Heart right ventricle (tissue), 16 donors: ENCODE measurements around the gene DLGAP1. TPM values are rescaled to one million over a fixed set of nuclear protein-coding genes. Genes with fewer than 3 reads are reported as not detected.
"Not testable (repeated sequence)": the region's sequence is repeated elsewhere in the genome, so short reads cannot be mapped to it uniquely, and the experiment has no call there.

ENCODE experiments used
- ATAC-seq, 8 donors: fragments of 200-7000 bp; cut with Tn5 transposase; one replicate each; pipeline ENCODE4 v1.9.1; 2020; ENCODE audit warnings: mild to moderate bottlenecking in 8 of 8, moderate library complexity in 8 of 8, moderate number of reproducible peaks in 1 of 8
- DNase-seq, 2 donors: peaks; one replicate each; pipeline ENCODE4 v3.0.0-alpha.2; 2020
- H3K27ac ChIP-seq, 10 donors: fragments of 200-600 bp; sonication (generic) in 2 of 10; one replicate each; pipeline versions ENCODE4 v1.5.0 to v1.8.0; 2020 to 2022; ENCODE audit warnings: mild to moderate bottlenecking in 3 of 10
- H3K27me3 ChIP-seq, 7 donors: fragments of 200-600 bp; one replicate each; pipeline ENCODE4 v1.8.0; 2021 to 2022; ENCODE audit warnings: mild to moderate bottlenecking in 2 of 7
- H3K36me3 ChIP-seq, 9 donors: fragments of 200-600 bp; sonication (generic) in 1 of 9; one replicate each; pipeline versions ENCODE4 v1.5.0 to v1.8.0; 2020 to 2022; ENCODE audit warnings: mild to moderate bottlenecking in 2 of 9
- H3K4me1 ChIP-seq, 9 donors: fragments of 200-600 bp; sonication (generic) in 1 of 9; one replicate each; pipeline versions ENCODE4 v1.5.0 to v1.8.0; 2020 to 2022; ENCODE audit warnings: mild to moderate bottlenecking in 4 of 9
- H3K4me3 ChIP-seq, 10 donors: fragments of 200-600 bp; sonication (generic) in 2 of 10; one replicate each; pipeline versions ENCODE4 v1.5.0 to v1.8.0; 2020 to 2022; ENCODE audit warnings: mild to moderate bottlenecking in 7 of 10, moderate library complexity in 2 of 10
- H3K9me3 ChIP-seq, 11 donors: fragments of 200-600 bp in 10 of 11; sonication (generic) in 2 of 11; one replicate each; pipeline versions ENCODE4 v1.5.0 to v1.8.0; 2013 to 2022; ENCODE audit warnings: mild to moderate bottlenecking in 2 of 11, control low read depth in 1 of 11, moderate library complexity in 1 of 11
- CTCF ChIP-seq, 9 donors: fragments of 200-600 bp; sonication (generic) in 2 of 9; IDR thresholded peaks; one replicate each; pipeline versions ENCODE4 v1.5.0 to v1.8.0; 2021 to 2022; ENCODE audit warnings: antibody characterized with exemption in 9 of 9, mild to moderate bottlenecking in 5 of 9, moderate library complexity in 1 of 9
- WGBS, 2 donors: extraction: QIAGEN DNeasy Blood & Tissue Kit; methylation state at CpG; one replicate each; pipeline ENCODE4 v1.1.7; 2013; ENCODE audit warnings: inconsistent platforms in 1 of 2; 5-methylcytosine and 5-hydroxymethylcytosine counted together
- intact Hi-C, 10 donors: fragments of 100-400 bp; cut with DNase I; formaldehyde crosslinking; loops; one replicate each; pipeline versions ENCODE4 v1.11.1 to v1.14.2; 2022
- polyA plus RNA-seq, 2 donors: library from polyadenylated mRNA; stranded (reverse); fragments of 200-250 nt; gene quantifications; one replicate each; pipeline ENCODE4 v1.2.3, GENCODE V29; 2013
- total RNA-seq, 10 donors: library from RNA; stranded (reverse); fragmentation: NEBNext Ultra II Directional in 3 of 10; extraction: Animal tissue kit (Norgen Biotek cat#: 25700) in 3 of 10; gene quantifications; one replicate each; pipeline versions ENCODE4 v1.2.1 to v1.2.4, GENCODE V29; 2021 to 2023
- donor health status: Arrhythmogenic right ventricular cardiomyopathy.
- donor health status: ischemic (EF 13 %, LVEDD 7.1; RV severe dilation, severe dysfunction).
- donor health status: healthy with polysubstance abuse.
- donor health status: DM: no; HTN: yes; CAD: no.
- donor health status: DM: no; HTN: no; CAD: no.
- donor health status: ischemic (EF 25% LVEDD 6.9; RV normal size, moderate dysfunction).
- donor health status: ischemic (EF 25% LVEDD 5.7; RV mildly dilated, moderate dysfunction).
- donor health status: healthy.
- donor health status: DM: yes; HTN: yes; CAD: no.
- donor health status: Ischemic cardiomyopathy.
- donor health status: ischemic (EF 35%, LVEDD 5.7; RV mildly dilated, moderate dysfunction).
- donor health status: nonischemic (EF 11% LVEDD 7.7; RV severe dilation, severe dysfunction).
- donor health status: DM: yes; HTN: yes; CAD: no.
- donor health status: PGD.
- donor health status: ischemic (EF 29% LVEDD 5.4; RV normal size, mild dysfunction).
- donor health status: nonischemic (EF 23%, LVEDD 6.1; RV moderate dilation, normal function).

DLGAP1 gene
- total and polyA plus RNA-seq, 12 donors = 0.07 to 7.2 (median 1.0) TPM; not detected in 2

- Histone ChIP-seq H3K36me3 (no peaks in the 10 kb centered on the region), H3K9me3 (no peaks in the 10 kb centered on the region), H3K4me1 (peaks cover 0 to 11% (median 0%) of the 10 kb centered on the region in 9 donors), H3K27ac (peak overlapping the region in 1 of 10 donors; percentile 3), H3K27me3 (no peaks in the 10 kb centered on the region), H3K4me3 (no peak overlapping the region)
- intact Hi-C loops = loop anchor here in 5 of 10 donors (2.0 to 10.0 kb wide), 5 partner anchors 131 to 304 kb away; partner anchors contain the start of gene TGIF1 (in 1 of the 5)
- WGBS, 2 donors = 45 to 48% methylated on average over 12 of the region's 12 CpGs
- peak; percentile 37 to 82 (median 74) for TF ChIP-seq CTCF (IDR thresholded peaks at IDR 0.05)
- peak; percentile 75 to 93 (median 86) for ATAC-seq
- peak; percentile 67 to 73 for DNase-seq
Measured at GRCh38 chr18:3585656-3586509, 869.2 kb downstream of the DLGAP1 start.

GRCh38 chr18:3584897-3585460, 870.1 kb downstream of the DLGAP1 start:
- Histone ChIP-seq H3K27ac (peak overlapping the region in 1 of 10 donors; percentile 3), H3K4me3 (no peak overlapping the region), H3K4me1 (peaks cover 0 to 11% (median 0%) of the 10 kb centered on the region in 9 donors), H3K9me3 (no peaks in the 10 kb centered on the region), H3K27me3 (no peaks in the 10 kb centered on the region), H3K36me3 (no peaks in the 10 kb centered on the region)
- DNase-seq (no peak), ATAC-seq (no peak)
- WGBS, 2 donors = 85 to 86% methylated on average over 6 of the region's 6 CpGs
- no peak for TF ChIP-seq CTCF (IDR thresholded peaks at IDR 0.05)
- intact Hi-C loops = loop anchor here in 4 of 10 donors (5.0 to 10.0 kb wide), 4 partner anchors 130 to 303 kb away; partner anchors contain the start of gene TGIF1 (in 1 of the 4)

- DNase-seq (no peak), ATAC-seq (no peak)
- intact Hi-C loops = loop anchor here in 3 of 10 donors (10.0 kb wide), 2 partner anchors 130 to 300 kb away; partner anchors contain the start of gene TGIF1 (in 1 of the 3)
- TF ChIP-seq CTCF (IDR thresholded peaks at IDR 0.05) = no peak
- Histone ChIP-seq H3K27ac (no peak overlapping the region), H3K36me3 (no peaks in the 10 kb centered on the region), H3K9me3 (no peaks in the 10 kb centered on the region), H3K4me3 (no peak overlapping the region), H3K27me3 (no peaks in the 10 kb centered on the region), H3K4me1 (peaks cover 0 to 11% (median 0%) of the 10 kb centered on the region in 9 donors)
- 99 to 100% methylated on average over 2 of the region's 2 CpGs for WGBS, 2 donors
Measured at GRCh38 chr18:3584266-3584861, 870.7 kb downstream of the DLGAP1 start.

GRCh38 chr18:3583873-3584247, 871.2 kb downstream of the DLGAP1 start:
- Histone ChIP-seq H3K27ac (no peak overlapping the region), H3K4me1 (peaks cover 0 to 11% (median 0%) of the 10 kb centered on the region in 9 donors), H3K4me3 (no peak overlapping the region), H3K36me3 (no peaks in the 10 kb centered on the region), H3K27me3 (no peaks in the 10 kb centered on the region), H3K9me3 (no peaks in the 10 kb centered on the region)
- intact Hi-C loops = loop anchor here in 3 of 10 donors (10.0 kb wide), 2 partner anchors 129 to 299 kb away; partner anchors contain the start of gene TGIF1 (in 1 of the 3)
- TF ChIP-seq CTCF (IDR thresholded peaks at IDR 0.05) = no peak
- 89 to 91% methylated on average over 7 of the region's 7 CpGs for WGBS, 2 donors
- ATAC-seq (no peak), DNase-seq (no peak)

- H3K27me3 ChIP-seq, H3K4me3 ChIP-seq, DNase-seq, H3K9me3 ChIP-seq, H3K36me3 ChIP-seq, H3K27ac ChIP-seq, ATAC-seq: not testable (repeated sequence)
- H3K4me1 ChIP-seq = peaks cover 0 to 11% (median 0%) of the 10 kb centered on the region in 9 donors
- 86 to 89% methylated on average over 7 of the region's 7 CpGs for WGBS, 2 donors
- intact Hi-C loops = loop anchor here in 3 of 10 donors (10.0 kb wide), 2 partner anchors 128 to 298 kb away; partner anchors contain the start of gene TGIF1 (in 1 of the 3)
Measured at GRCh38 chr18:3583106-3583872, 871.8 kb downstream of the DLGAP1 start.
